ENCODE data around the gene SKOR1. TPM values are rescaled to one million over a fixed set of nuclear protein-coding genes. Genes with fewer than 3 reads are reported as not detected.

The SKOR1 gene
- total RNA-seq, 4 donors from 2014 or later: 0.49 to 1.2 (median 0.85) TPM

DNA sequence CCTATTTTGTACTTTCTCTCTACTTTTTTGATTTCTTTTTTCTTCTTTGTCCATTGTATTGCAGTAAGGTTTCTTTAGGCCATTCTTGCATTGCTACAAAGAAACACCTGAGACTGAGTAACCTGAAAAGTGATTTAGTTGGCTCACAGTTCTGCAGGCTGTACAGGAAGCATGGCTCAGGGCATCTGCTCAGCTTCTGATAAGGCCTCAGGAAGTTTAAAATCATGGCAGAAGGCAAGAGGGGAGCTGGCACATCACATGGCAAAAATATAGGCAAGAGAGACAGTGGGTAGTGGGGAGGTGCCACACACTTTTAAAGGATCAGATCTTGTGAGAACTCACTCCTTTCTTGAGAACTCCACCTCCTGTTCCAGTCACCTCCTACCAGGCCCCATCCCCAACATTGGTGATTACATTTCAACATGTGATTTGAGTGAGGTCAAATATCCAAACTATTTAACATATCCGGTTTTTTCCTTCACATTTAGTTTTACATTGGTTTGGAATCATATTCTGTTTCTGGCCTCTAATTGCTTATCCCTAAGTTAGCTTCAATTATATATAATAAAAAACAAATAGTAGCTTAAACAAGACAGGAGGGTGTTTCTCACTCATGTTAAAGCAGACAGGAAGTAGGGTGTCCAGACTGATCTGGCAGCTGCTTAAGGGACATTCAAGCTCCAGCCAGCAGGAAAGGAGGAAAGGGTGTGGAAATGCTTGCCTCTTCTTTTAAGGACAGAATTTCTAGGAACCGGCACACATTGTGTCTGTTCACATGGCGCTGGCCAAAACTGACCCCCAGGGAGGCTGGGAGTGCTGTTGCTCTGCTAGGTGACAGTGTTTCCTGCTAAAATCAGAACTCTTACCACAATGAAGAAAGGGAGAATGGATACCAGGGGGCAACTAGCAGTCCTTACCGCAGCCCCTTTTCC lies 28.8 kb upstream of the SKOR1 start:
- Histone ChIP-seq H3K36me3 (no peaks in the 10 kb centered on the region), H3K27ac (no peak overlapping the region), H3K9me3 (no peaks in the 10 kb centered on the region), H3K4me3 (replicated peaks in 1 of 3) (no peak overlapping the region), H3K27me3 (no peaks in the 10 kb centered on the region), H3K4me1 (no peaks in the 10 kb centered on the region)
- WGBS, 2 donors: 64 to 78% methylated on average over 4 of the region's 4 CpGs
- DNase-seq: no peak
- intact Hi-C loops (cut with DNase I): no loop called here
- no peak for TF ChIP-seq POLR2A (IDR thresholded peaks at IDR 0.05)
- TF ChIP-seq, protein P1, sequence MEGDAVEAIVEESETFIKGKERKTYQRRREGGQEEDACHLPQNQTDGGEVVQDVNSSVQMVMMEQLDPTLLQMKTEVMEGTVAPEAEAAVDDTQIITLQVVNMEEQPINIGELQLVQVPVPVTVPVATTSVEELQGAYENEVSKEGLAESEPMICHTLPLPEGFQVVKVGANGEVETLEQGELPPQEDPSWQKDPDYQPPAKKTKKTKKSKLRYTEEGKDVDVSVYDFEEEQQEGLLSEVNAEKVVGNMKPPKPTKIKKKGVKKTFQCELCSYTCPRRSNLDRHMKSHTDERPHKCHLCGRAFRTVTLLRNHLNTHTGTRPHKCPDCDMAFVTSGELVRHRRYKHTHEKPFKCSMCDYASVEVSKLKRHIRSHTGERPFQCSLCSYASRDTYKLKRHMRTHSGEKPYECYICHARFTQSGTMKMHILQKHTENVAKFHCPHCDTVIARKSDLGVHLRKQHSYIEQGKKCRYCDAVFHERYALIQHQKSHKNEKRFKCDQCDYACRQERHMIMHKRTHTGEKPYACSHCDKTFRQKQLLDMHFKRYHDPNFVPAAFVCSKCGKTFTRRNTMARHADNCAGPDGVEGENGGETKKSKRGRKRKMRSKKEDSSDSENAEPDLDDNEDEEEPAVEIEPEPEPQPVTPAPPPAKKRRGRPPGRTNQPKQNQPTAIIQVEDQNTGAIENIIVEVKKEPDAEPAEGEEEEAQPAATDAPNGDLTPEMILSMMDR (IDR thresholded peaks at IDR 0.05): no peak

DNA sequence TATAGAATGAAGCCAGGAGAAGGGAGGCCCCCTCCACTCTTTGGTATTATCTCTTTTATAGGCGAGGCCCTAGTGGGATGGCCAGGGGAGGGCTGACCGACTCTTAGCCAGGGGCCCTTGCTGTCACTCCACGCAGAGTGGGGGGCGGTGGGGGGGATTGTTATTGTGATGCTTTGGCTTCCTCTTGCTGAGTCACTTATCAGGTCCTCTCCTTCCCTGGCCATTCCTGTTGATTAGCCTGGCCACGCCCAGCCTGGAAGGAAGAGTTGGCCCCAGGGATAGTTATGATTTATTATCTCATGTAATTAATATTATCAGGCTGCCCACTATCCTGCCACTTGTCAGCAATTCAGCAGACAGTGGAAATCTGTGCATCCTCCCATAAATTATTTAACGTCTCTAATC lies 25.5 kb upstream of the SKOR1 start:
- TF ChIP-seq, protein P1 (IDR thresholded peaks at IDR 0.05): no peak
- no peak for TF ChIP-seq POLR2A (IDR thresholded peaks at IDR 0.05)
- intact Hi-C loops (cut with DNase I): no loop called here
- no peaks in the 10 kb centered on the region for H3K9me3 ChIP-seq
- H3K27ac ChIP-seq: no peak overlapping the region
- H3K4me3 ChIP-seq (replicated peaks in 1 of 3): no peak overlapping the region
- H3K36me3 ChIP-seq: no peaks in the 10 kb centered on the region
- H3K27me3 ChIP-seq: no peaks in the 10 kb centered on the region
- DNase-seq: no peak
- H3K4me1 ChIP-seq: peaks cover 0 to 5% of the 10 kb centered on the region in 2 donors
- WGBS, 2 donors: 73 to 79% methylated on average over 6 of the region's 6 CpGs

DNA sequence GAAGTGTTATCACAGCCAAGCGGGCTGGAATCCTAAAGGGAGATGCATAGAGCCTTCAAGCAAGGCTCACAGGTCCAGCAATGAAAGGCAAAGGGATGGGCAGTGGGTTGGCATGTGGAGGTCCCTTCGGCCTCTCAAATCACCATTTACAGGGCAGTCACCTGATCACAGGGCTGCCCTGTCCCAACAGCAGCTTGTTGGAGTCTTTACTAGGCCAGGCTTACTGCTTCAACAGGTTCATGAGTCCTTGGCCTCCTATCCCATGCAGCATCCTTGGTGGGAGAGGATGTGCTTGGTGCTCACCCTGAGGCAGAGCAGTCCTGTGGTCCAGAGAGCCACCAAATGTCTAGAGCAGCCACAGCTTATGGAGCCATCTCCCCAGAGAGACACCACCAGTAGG lies 24.2 kb upstream of the SKOR1 start:
- WGBS, 2 donors: 98 to 100% methylated on average over 2 of the region's 2 CpGs
- intact Hi-C loops (cut with DNase I): no loop called here
- TF ChIP-seq, protein P1 (IDR thresholded peaks at IDR 0.05): no peak
- TF ChIP-seq POLR2A (IDR thresholded peaks at IDR 0.05): no peak
- Histone ChIP-seq H3K27ac (no peak overlapping the region), H3K9me3 (no peaks in the 10 kb centered on the region), H3K4me3 (replicated peaks in 1 of 3) (no peak overlapping the region), H3K36me3 (no peaks in the 10 kb centered on the region), H3K27me3 (no peaks in the 10 kb centered on the region), H3K4me1 (peaks cover 10 to 18% of the 10 kb centered on the region in 2 donors)
- no peak for DNase-seq

DNA sequence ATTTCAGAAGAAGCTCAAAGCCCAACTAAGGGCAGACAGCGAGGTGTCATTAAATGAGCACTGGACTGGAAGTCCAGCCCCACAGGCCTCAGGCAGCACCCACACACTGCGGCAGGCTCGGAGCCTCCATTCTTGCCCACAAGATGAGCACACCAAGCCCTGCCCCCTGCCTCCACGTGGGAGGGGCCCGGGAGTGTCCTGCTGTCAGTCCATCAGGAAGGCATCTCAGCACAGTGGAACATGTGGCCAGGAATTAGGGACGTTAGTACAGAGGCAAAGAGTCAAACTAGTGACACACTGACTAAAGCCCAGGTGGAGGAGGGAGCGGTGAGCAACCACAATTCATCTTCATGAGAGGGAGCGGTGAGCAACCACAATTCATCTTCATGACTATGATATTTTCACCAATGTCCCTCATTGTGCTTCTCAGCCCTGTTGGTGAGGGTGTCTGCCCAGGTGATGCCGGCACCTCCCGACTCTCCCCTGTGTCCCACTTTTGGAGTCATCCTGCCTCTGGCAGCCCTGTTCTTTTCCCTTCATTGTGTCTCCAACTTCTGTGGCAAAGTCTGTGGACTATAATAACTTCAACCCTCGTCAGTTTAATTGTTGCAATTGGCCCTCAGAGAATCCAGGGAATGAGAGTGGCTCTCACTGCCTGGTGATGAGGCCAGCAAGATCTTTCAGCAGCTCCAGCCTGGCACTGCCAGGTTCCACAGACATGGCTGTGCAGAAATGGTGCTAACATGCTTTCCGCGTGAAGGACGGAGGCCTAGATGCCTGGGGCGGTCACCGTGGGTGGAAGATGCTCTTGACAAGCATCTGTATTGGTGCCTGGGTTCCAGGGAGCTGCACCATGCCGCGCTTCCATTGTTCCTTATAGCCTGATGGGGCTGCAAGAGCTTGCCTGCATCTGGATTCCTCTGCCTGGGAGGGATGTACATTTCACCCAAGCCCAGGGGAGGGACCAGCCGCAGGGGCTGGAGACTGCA lies 23.1 kb upstream of the SKOR1 start:
- H3K4me3 ChIP-seq (replicated peaks in 1 of 3): no peak overlapping the region

More for the DNA sequence above, 23.1 kb upstream of the SKOR1 start:
- TF ChIP-seq, protein P1 (IDR thresholded peaks at IDR 0.05): no peak
- no peak for TF ChIP-seq POLR2A (IDR thresholded peaks at IDR 0.05)
- H3K27ac ChIP-seq: no peak overlapping the region
- H3K4me1 ChIP-seq: peaks cover 13 to 23% of the 10 kb centered on the region in 2 donors
- intact Hi-C loops (cut with DNase I): no loop called here
- no peaks in the 10 kb centered on the region for H3K27me3 ChIP-seq
- no peaks in the 10 kb centered on the region for H3K36me3 ChIP-seq
- DNase-seq: no peak
- WGBS, 2 donors: 89 to 92% methylated on average over 18 of the region's 19 CpGs
- H3K9me3 ChIP-seq: no peaks in the 10 kb centered on the region

Measured in thyroid gland (tissue), 4 donors.